Thyroid gland (tissue), 4 donors: ENCODE data around the gene TXK. TPM values are rescaled to one million over a fixed set of nuclear protein-coding genes. Genes with fewer than 3 reads are reported as not detected.

Experiments used
- DNase-seq, 2 donors: peaks; one replicate each; pipeline ENCODE4 v3.0.0-alpha.2; 2019
- H3K27ac ChIP-seq, 3 donors: fragments of 200-600 bp; sonication (generic); 1 replicate in 2 of 3; 2 replicates in 1 of 3; pipeline ENCODE4 v1.5.1; 2016 to 2019; ENCODE audit warnings: mild to moderate bottlenecking in 1 of 3, moderate library complexity in 1 of 3
- H3K27me3 ChIP-seq: fragments of 200-600 bp; sonication (generic); one replicate; pipeline ENCODE4 v1.5.1; 2019
- H3K36me3 ChIP-seq, 2 donors: fragments of 200-600 bp; sonication (generic); one replicate each; pipeline ENCODE4 v1.5.1; 2016 to 2019
- H3K4me1 ChIP-seq, 2 donors: fragments of 200-600 bp; sonication (generic); one replicate each; pipeline ENCODE4 v1.5.1; 2017 to 2019
- H3K4me3 ChIP-seq, 3 donors: fragments of 200-600 bp; sonication (generic); replicated peaks in 1 of 3; 1 replicate in 2 of 3; 2 replicates in 1 of 3; pipeline ENCODE4 v1.5.1; 2016; ENCODE audit warnings: mild to moderate bottlenecking in 1 of 3
- H3K9me3 ChIP-seq: fragments of 200-600 bp; sonication (generic); one replicate; pipeline ENCODE4 v1.5.1; 2017
- CTCF ChIP-seq, 6 experiments: fragments of 200-600 bp in 3 of 6; fragments of 450-650 bp in 3 of 6; sonication (generic) in 3 of 6; IDR thresholded peaks; one replicate each; pipeline ENCODE4 v1.5.1; 2016 to 2019; ENCODE audit warnings: antibody characterized with exemption in 6 of 6, mild to moderate bottlenecking in 2 of 6, inconsistent platforms in 1 of 6, moderate library complexity in 1 of 6
- POLR2A ChIP-seq, 2 donors: fragments of 450-650 bp; IDR thresholded peaks; one replicate each; pipeline ENCODE4 v1.6.1; 2017; ENCODE audit warnings: antibody characterized with exemption in 2 of 2, mild to moderate bottlenecking in 2 of 2, moderate library complexity in 1 of 2
- WGBS, 2 donors: methylation state at CpG; one replicate each; pipeline ENCODE4 v1.1.5; 2017; 5-methylcytosine and 5-hydroxymethylcytosine counted together
- intact Hi-C: fragments of 100-400 bp; cut with DNase I; formaldehyde crosslinking; loops from one replicate; pipeline ENCODE4 v1.15.1; 2023
- total RNA-seq, 4 donors: library from RNA; depleted of rRNA; stranded (reverse); fragments of >200 nt; gene quantifications; one replicate each; pipeline ENCODE4 v1.2.3, GENCODE V29; 2016

The TXK gene
- total RNA-seq, result 1 to 10 TPM; 1.8 to 3.6 (median 1.9) TPM

GRCh38 chr4:48134081-48134480 is at the start of gene TXK:
TSS of gene TXK (minus strand) at chr4:48134250. CDS start at chr4:48134170, 80 bp downstream.
- DNase-seq, result no peak

GRCh38 chr4:48180234-48180633 is 46.2 kb upstream of the TXK start:
- Histone ChIP-seq H3K27ac (no peak overlapping the region), H3K36me3 (no peaks in the 10 kb centered on the region), H3K4me1 (no peaks in the 10 kb centered on the region), H3K9me3 (no peaks in the 10 kb centered on the region), H3K27me3 (no peaks in the 10 kb centered on the region), H3K4me3 (no peak overlapping the region)
- DNase-seq, result no peak
- TF ChIP-seq CTCF (IDR thresholded peaks at IDR 0.05) (no peak), POLR2A (IDR thresholded peaks at IDR 0.05) (no peak)
- intact Hi-C loops, result no loop called here

More at GRCh38 chr4:48134081-48134480, at the start of gene TXK:
- Histone ChIP-seq H3K27ac (peak within 1 kb of the TSS; percentile 3 to 70 (median 20)), H3K4me3 (no peak within 1 kb of the TSS), H3K4me1 (peaks cover 31 to 44% of the 10 kb centered on the region in 2 donors), H3K36me3 (no peaks in the 10 kb centered on the region), H3K27me3 (no peaks in the 10 kb centered on the region), H3K9me3 (no peaks in the 10 kb centered on the region)
- 66 to 74% methylated on average over 5 of the region's 5 CpGs for WGBS, 2 donors
- intact Hi-C loops, result no loop called here
- TF ChIP-seq POLR2A (IDR thresholded peaks at IDR 0.05), result no peak
- TF ChIP-seq CTCF (IDR thresholded peaks at IDR 0.05), result no peak

GRCh38 chr4:48178931-48179330 is 44.9 kb upstream of the TXK start:
- H3K36me3 ChIP-seq, result no peaks in the 10 kb centered on the region
- no peaks in the 10 kb centered on the region for H3K27me3 ChIP-seq
- intact Hi-C loops, result no loop called here
- TF ChIP-seq CTCF (IDR thresholded peaks at IDR 0.05) (no peak), POLR2A (IDR thresholded peaks at IDR 0.05) (no peak)
- no peak overlapping the region for H3K27ac ChIP-seq
- DNase-seq, result no peak
- H3K9me3 ChIP-seq, result no peaks in the 10 kb centered on the region
- no peak overlapping the region for H3K4me3 ChIP-seq
- 69 to 89% methylated on average over 4 of the region's 4 CpGs for WGBS, 2 donors
- no peaks in the 10 kb centered on the region for H3K4me1 ChIP-seq

GRCh38 chr4:48175806-48176205 is 41.8 kb upstream of the TXK start:
- Histone ChIP-seq H3K4me3 (no peak overlapping the region), H3K9me3 (no peaks in the 10 kb centered on the region), H3K27ac (no peak overlapping the region), H3K27me3 (no peaks in the 10 kb centered on the region), H3K36me3 (no peaks in the 10 kb centered on the region), H3K4me1 (peaks cover 0 to 7% of the 10 kb centered on the region in 2 donors)
- no peak for DNase-seq
- TF ChIP-seq CTCF (IDR thresholded peaks at IDR 0.05) (no peak), POLR2A (IDR thresholded peaks at IDR 0.05) (no peak)
- intact Hi-C loops, result no loop called here

- no peaks in the 10 kb centered on the region for H3K27me3 ChIP-seq
- no peak for DNase-seq
- 74 to 86% methylated on average over 7 of the region's 7 CpGs for WGBS, 2 donors
- no peaks in the 10 kb centered on the region for H3K36me3 ChIP-seq
- no peaks in the 10 kb centered on the region for H3K9me3 ChIP-seq
- H3K27ac ChIP-seq, result no peak overlapping the region
- H3K4me3 ChIP-seq, result no peak overlapping the region
- intact Hi-C loops, result no loop called here
- TF ChIP-seq POLR2A (IDR thresholded peaks at IDR 0.05), result no peak
- TF ChIP-seq CTCF (IDR thresholded peaks at IDR 0.05), result no peak
- peaks cover 0 to 7% of the 10 kb centered on the region in 2 donors for H3K4me1 ChIP-seq
These were observed 41.3 kb upstream of the TXK start for GRCh38 chr4:48175328-48175727.
